Measurements from ENCODE around the gene DCLRE1C.

- TF ChIP-seq POLR2AphosphoS5 (IDR thresholded peaks at IDR 0.05; ENCODE audit: low read depth, low read length) (no peak), SIN3A (IDR thresholded peaks at IDR 0.05; ENCODE audit: borderline replicate concordance, insufficient read depth, low read length) (no peak), TAF1 (IDR thresholded peaks at IDR 0.05; ENCODE audit: borderline replicate concordance, insufficient read depth, low read length) (no peak), FOXP2 (optimal IDR thresholded peaks at IDR 0.05; ENCODE audit: borderline replicate concordance, extremely low read depth, extremely low read length, insufficient read depth) (no peak)
- TF ChIP-seq, protein P1, sequence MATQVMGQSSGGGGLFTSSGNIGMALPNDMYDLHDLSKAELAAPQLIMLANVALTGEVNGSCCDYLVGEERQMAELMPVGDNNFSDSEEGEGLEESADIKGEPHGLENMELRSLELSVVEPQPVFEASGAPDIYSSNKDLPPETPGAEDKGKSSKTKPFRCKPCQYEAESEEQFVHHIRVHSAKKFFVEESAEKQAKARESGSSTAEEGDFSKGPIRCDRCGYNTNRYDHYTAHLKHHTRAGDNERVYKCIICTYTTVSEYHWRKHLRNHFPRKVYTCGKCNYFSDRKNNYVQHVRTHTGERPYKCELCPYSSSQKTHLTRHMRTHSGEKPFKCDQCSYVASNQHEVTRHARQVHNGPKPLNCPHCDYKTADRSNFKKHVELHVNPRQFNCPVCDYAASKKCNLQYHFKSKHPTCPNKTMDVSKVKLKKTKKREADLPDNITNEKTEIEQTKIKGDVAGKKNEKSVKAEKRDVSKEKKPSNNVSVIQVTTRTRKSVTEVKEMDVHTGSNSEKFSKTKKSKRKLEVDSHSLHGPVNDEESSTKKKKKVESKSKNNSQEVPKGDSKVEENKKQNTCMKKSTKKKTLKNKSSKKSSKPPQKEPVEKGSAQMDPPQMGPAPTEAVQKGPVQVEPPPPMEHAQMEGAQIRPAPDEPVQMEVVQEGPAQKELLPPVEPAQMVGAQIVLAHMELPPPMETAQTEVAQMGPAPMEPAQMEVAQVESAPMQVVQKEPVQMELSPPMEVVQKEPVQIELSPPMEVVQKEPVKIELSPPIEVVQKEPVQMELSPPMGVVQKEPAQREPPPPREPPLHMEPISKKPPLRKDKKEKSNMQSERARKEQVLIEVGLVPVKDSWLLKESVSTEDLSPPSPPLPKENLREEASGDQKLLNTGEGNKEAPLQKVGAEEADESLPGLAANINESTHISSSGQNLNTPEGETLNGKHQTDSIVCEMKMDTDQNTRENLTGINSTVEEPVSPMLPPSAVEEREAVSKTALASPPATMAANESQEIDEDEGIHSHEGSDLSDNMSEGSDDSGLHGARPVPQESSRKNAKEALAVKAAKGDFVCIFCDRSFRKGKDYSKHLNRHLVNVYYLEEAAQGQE (IDR thresholded peaks at IDR 0.05; ENCODE audit: insufficient read depth in 1 of 2, low read depth in 2 of 2, low read length in 2 of 2), result no peak
These were observed 62.7 kb downstream of the DCLRE1C start for GRCh38 chr10:14891151-14891550.
